ENCODE results near the gene IFITM5.
A peak's percentile ranks its signal among the peaks of the same experiment; 100 is the strongest.
"Not testable (repeated sequence)": the region's sequence is repeated elsewhere in the genome, so short reads cannot be mapped to it uniquely, and the experiment has no call there.

The IFITM5 gene

GRCh38 chr11:327581-327923 is 28.2 kb upstream of the IFITM5 start:
- DNase-seq, result no peak

DNA sequence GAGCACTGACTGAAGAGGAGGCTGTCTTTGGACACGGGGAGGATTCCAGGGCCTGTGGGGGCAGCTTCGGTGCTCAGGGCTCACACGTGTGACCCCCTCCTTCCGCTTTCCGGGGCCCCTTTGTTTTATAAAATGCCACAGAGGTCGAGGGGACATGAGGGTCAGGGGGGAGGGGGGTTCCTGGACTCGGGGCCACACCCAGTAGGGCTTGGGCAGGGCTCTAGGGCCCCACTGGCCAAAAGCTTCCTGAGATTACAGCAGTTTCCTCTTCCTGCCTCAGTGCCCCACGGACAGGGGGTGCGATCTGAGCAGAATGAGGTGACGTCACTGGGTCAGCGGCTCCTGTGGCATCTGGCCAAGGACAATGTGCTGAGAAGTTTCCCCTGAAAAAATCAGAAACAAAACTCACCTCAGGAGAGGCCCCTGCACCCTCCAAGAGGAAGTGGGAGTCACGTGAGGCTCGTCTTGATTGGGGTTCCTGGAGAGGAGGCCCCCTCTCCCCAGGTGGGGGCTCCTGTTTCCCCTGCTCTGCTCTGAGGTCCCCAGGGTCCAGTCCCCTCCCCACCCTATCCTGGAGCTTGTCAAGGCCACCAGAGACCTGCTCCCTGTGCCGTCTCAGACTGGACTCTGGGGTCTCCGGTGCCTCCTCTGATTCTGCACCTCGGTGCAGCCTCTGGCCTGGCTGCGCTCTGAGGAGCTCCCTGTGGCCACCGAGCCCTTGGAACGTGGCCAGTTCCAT is 27.7 kb upstream of the IFITM5 start:
- peak; percentile 48 for DNase-seq

DNA sequence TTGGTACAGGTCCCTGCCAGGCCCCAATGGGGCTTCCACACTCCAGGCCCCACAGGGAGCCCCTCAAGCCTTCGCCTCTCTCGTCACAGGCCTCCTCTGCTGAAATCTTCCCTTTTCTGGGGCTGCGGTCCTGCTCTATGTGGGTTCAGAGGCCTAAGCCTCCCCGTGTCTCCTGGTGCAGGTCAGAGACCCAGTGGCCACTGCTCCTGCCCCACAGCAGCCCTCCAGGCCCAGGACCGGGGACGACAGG is 27.2 kb upstream of the IFITM5 start:
- DNase-seq, result no peak

DNA sequence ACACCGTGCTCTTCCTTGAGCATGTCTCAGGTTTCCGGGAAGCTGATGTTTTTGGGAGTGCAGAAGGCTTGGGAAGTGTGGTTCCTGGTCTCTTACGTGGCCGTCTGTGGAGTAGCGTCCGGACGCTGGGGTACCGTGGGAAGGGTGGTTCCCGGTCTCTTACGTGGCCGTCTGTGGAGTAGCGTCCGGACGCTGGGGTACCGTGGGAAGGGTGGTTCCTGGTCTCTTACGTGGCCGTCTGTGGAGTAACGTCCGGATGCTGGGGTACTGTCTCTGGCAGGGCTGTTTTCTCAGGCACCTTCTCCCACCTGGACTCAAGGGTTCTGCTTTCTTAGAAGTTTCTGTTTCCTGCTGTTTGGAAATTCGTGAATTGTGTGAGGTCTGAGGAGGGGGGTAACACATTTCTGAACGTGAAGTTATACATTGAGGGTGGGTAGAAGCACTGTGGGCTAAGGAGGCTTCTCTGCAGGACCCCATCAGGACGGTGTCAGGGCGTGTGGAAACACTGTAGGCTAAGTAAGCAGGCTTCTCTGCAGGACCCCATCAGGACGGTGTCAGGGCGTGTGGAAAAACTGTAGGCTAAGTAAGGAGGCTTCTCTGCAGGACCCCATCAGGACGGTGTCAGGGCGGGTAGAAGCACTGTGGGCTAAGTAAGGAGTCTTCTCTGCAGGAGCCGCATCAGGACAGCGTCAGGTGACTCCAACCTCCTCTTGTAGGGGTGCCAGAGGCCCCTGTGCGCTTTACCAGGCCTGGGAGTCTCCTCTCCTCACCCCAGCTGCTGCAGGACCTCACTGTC is 26.7 kb upstream of the IFITM5 start:
- DNase-seq, result no peak

DNA sequence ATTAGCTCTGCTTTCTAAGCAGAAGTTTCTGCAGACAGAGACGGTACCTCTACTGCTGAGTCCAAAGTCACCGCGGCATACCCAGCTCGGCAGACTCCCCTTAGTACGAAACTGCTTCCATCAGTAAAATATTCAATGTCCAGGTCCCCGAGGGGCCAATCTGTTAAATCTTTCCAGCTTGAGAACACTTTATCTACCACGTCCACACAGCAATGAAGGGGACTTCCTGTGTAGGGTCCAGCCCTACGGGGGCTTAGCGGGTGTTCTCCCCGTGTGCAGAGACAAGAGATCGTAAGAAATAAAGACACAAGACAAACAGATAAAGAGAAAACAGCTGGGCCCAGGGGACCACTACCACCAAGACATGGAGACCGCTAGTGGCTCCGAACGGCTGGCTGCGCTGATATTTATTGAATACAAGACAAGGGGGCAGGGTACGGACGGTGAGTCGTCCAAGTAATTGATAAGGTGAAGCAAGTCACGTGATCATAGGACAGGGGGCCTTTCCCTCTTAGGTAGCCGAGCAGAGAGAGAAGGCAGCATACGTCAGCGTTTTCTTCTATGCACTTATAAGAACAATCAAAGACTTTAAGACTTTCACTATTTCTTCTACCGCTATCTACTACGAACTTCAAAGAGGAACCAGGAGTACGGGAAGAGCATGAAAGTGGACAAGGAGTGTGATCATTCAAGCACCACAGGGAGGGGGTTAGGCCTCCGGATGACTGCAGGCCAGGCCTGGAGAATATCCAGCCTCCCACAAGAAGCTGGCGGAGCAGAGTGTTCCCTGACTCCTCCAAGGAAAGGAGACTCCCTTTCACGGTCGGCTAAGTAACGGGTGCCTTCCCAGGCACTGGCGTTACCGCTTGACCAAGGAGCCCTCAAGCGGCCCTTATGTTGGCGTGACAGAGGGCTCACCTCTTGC is 25.5 kb upstream of the IFITM5 start:
- not testable (repeated sequence) for DNase-seq

- DNase-seq, result no peak
Observed at GRCh38 chr11:324156-324555, 24.8 kb upstream of the IFITM5 start.

- DNase-seq, result not testable (repeated sequence)
Observed at GRCh38 chr11:319888-320273, 20.6 kb upstream of the IFITM5 start.

GRCh38 chr11:319121-319887 is 20.0 kb upstream of the IFITM5 start:
- not testable (repeated sequence) for DNase-seq

DNA sequence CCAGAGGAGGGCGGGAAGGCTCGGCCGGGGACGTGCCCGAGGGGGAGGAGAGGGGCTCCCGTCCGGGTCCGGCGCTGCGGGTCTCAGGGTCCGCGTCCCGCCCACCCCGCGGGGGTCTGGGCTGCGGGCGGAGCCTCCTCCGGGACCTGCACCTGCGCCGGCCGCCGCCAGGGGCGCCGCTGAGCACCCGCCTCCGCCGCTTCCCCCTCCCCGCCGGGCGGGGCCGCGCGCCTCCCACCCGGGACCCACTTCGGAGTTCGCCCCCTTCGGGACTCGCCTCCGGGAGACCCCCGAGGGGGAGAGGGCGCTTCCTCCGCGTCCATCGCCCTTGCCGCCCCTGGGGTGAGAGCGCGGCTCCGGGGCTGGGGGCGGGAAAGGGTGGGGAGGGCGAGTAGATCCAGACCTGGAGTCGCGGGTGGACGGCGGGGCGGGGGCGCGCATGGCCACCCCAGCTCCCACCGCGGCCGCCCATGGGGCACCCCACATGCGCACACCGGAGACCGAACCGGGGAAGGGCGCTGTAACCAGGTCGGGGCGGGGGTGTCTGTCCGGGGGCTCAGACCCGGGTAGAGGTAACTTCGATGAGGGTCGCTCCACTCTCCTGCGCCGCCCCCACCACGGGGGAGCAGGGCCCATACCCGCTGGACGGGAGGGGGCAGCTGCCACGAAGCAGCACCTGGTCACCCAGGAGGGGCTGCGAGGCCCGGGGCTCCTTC is 19.2 kb upstream of the IFITM5 start:
- not testable (repeated sequence) for DNase-seq

DNA sequence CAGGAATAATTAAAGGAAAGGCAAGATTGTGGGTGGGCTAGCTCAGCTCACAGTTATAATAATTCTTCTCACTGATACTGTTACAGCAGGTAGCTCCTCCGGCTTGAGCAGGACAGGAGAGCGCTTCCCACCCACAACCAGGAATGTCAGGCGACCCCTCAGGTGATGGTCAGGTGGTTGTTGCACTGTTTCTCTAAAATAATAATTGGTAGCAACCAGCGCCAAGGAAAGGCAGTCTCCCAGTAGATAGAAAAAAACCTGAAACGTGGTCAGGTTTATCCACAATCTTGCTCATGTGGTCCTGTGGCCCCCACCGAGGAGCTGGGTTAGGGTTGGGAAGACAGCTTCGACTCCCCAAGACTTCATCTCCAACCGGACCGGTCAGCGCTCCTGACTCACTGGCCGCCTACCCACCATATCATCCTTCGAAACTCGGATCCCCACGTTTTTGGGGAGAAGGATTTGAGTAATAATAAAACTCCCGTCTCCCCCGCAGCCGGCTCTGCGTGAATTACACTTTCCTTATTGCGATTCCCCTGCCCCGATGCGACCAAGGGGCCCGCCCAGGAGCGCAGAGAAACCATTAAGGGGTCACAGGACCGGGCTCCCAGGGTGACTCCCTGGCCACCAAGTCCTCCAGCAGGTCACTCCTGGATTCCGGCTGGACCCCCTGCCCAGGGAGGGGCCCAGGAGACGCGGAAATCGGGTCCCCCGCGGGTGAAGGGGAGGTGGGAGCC is 18.5 kb upstream of the IFITM5 start:
- not testable (repeated sequence) for DNase-seq

- DNase-seq, result peak; percentile 42
Observed at GRCh38 chr11:316891-317301, 17.6 kb upstream of the IFITM5 start.

- DNase-seq, result no peak
Observed at GRCh38 chr11:316031-316701, 16.8 kb upstream of the IFITM5 start.

DNA sequence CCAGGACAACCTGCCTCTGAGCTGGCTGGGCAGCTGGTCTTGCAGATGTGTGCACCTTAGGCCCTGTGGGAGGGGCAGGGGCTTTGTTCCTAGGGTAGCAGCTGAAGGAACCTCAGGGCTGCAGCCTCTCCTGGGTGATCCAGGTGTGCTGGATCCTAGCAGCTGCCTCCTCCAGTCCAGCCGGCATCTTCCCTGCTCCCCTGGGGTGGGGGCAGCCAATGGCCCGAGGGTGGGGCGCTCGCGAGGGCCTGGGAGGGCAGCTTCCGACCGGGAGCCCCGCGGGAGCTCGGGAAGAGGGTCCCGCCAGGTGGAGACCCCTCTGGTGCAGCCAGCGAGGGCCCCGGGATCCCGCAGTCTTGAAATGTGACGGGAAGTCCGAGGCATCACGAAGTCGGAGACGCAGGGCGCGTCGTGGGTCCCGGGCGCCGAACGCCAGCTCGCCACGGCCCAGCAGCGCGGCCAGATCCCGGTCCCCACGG is 16.2 kb upstream of the IFITM5 start:
- no peak for DNase-seq

- DNase-seq, result no peak
Observed at GRCh38 chr11:315051-315481, 15.7 kb upstream of the IFITM5 start.

GRCh38 chr11:314554-314875 is 15.2 kb upstream of the IFITM5 start:
- not testable (repeated sequence) for DNase-seq

DNA sequence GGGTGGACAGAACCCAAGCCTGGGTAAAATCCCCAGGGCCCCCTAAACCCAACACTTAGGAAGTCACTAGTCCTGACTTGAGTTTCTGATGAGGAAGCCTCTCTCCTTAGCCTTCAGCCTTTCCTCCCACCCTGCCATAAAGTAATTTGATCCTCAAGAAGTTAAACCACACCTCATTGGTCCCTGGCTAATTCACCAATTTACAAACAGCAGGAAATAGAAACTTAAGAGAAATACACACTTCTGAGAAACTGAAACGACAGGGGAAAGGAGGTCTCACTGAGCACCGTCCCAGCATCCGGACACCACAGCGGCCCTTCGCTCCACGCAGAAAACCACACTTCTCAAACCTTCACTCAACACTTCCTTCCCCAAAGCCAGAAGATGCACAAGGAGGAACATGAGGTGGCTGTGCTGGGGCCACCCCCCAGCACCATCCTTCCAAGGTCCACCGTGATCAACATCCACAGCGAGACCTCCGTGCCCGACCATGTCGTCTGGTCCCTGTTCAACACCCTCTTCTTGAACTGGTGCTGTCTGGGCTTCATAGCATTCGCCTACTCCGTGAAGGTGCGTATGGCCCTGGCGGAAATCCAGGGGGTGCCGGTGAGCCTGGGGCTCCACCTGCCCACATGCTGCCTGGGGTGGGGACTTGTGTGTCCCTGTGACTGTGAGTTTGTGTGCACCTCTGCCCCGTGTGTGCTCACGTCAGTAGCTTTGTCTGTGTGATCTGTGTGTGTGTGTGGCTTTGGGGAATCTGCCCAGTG is 14.6 kb upstream of the IFITM5 start, which contains the start of gene IFITM1:
Gene IFITM1, plus strand, starts transcription at position 254 of the 767 bp plus-strand sequence. Its CDS starts 131 bp downstream, at position 385.
- peak; percentile 31 for DNase-seq

- no peak for DNase-seq
Observed at GRCh38 chr11:313304-313786, 14.0 kb upstream of the IFITM5 start.

DNA sequence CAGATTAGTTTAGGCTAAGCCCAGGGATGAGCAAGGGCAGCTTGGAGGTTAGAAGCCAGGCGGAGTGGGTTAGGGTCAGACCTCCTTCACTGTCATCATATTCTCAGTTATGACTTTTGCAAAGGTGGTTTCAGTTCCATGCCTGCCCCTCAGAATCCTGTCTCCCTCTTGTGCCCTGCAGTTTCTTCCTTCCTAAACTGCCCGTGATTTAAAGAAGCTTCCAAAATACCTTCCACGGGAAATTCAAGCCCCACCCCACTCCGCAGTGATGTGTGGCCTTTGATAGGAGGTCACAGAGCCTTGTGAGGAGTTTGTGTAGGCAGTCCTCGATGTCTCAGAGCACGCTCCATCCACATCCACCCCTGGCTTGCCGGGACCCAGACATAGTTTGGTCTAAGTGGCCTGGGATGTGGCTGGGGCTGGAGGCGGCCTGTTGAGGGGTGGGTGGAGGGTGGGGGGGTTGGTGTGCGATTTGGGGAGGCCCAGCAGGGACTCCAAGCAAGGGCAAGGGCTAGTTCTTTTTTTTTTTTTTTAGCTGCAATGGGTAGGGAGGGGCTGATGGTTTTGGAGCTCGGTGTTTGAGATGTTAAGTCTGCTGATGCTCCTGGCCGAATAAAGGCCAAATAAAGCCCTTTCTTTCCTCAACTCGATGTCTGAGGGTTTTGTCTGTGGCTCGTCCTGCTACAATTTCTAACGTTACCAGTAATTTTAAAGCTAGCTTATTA is 12.9 kb upstream of the IFITM5 start:
- no peak for DNase-seq

Data from effector CD8-positive, alpha-beta T cell (primary cell).